IMR-90 (cell line): ENCODE measurements around the gene TBC1D3D. TPM values are rescaled to one million over a fixed set of nuclear protein-coding genes. Genes with fewer than 3 reads are reported as not detected.
"Not testable (repeated sequence)": the region's sequence is repeated elsewhere in the genome, so short reads cannot be mapped to it uniquely, and the experiment has no call there.

ENCODE experiments used
- ATAC-seq: fragments of 200-7000 bp; cut with Tn5 transposase; 2 replicates; pipeline ENCODE4 v1.9.1; 2020; ENCODE audit warnings: low read depth, mild to moderate bottlenecking, moderate library complexity
- Bru-seq: library from RNA; stranded (reverse); fragments of 400-500 nt; gene quantifications from one replicate; lab custom pipeline; 2021; lab: Mats Ljungman, UMichigan
- BruChase-seq, 2 experiments: library from RNA; stranded (reverse); fragments of 400-500 nt; gene quantifications; one replicate each; lab custom pipeline; 2021; lab: Mats Ljungman, UMichigan
- BruUV-seq: library from RNA; stranded (reverse); fragments of 400-500 nt; replicated peaks from 2 replicates; lab custom pipeline; 2021; lab: Mats Ljungman, UMichigan
- CTCF ChIA-PET: fragments of 300-600 bp; formaldehyde crosslinking; extraction: SDS; loops from one replicate; lab custom pipeline; 2021; ENCODE audit warnings: antibody characterized with exemption; lab: Yijun Ruan, JAX
- POLR2A ChIA-PET: fragments of 300-600 bp; sonication (Branson Sonifier 250); formaldehyde crosslinking; loops from one replicate; lab custom pipeline; 2022; ENCODE audit warnings: antibody characterized with exemption; ENCODE audit not compliant: unreplicated experiment; lab: Charles Lee
- DNase-seq: peaks from one replicate; pipeline ENCODE4 v3.0.0; 2013
- H2AFZ ChIP-seq: replicated peaks from 2 replicates; pipeline ENCODE3; 2013; ENCODE audit warnings: low read length, mild to moderate bottlenecking; ENCODE audit not compliant: poor library complexity
- H2AK5ac ChIP-seq: 2 replicates; pipeline ENCODE4 v1.6.1; 2013; ENCODE audit warnings: low read depth, low read length, inconsistent platforms
- H2AK9ac ChIP-seq: replicated peaks from 2 replicates; pipeline ENCODE3; 2013; ENCODE audit warnings: mild to moderate bottlenecking, low read depth, low read length, moderate library complexity; ENCODE audit not compliant: poor library complexity
- H2BK120ac ChIP-seq: 2 replicates; pipeline ENCODE4 v1.6.1; 2013; ENCODE audit warnings: low read depth, low read length, inconsistent platforms
- H2BK15ac ChIP-seq: 3 replicates; pipeline ENCODE4 v1.6.1; 2013; ENCODE audit warnings: low read depth, low read length, inconsistent platforms
- H2BK20ac ChIP-seq: 2 replicates; pipeline ENCODE4 v1.6.1; 2013; ENCODE audit warnings: low read depth, mild to moderate bottlenecking, inconsistent platforms, low read length, moderate library complexity
- H2BK5ac ChIP-seq: 2 replicates; pipeline ENCODE4 v1.6.1; 2013; ENCODE audit warnings: mild to moderate bottlenecking, low read depth, low read length, inconsistent platforms; ENCODE audit not compliant: poor library complexity, severe bottlenecking
- H3K14ac ChIP-seq: replicated peaks from 2 replicates; pipeline ENCODE4 v1.6.1; 2013; ENCODE audit warnings: low read depth, low read length, inconsistent platforms
- H3K18ac ChIP-seq: 2 replicates; pipeline ENCODE4 v1.6.1; 2013; ENCODE audit warnings: low read depth, low read length, control low read depth
- H3K23ac ChIP-seq: 2 replicates; pipeline ENCODE4 v1.6.1; 2013; ENCODE audit warnings: low read depth, low read length, inconsistent platforms
- H3K27ac ChIP-seq: 2 replicates; pipeline ENCODE4 v1.5.1; 2013; ENCODE audit warnings: mild to moderate bottlenecking, control low read depth, low read length; ENCODE audit not compliant: insufficient read depth
- H3K27me3 ChIP-seq: 2 replicates; pipeline ENCODE4 v1.6.1; 2013; ENCODE audit warnings: low read length; ENCODE audit not compliant: control insufficient read depth, insufficient read depth
- H3K36me3 ChIP-seq: 2 replicates; pipeline ENCODE4 v1.6.1; 2013; ENCODE audit warnings: low read length, mixed read lengths; ENCODE audit not compliant: control insufficient read depth, insufficient read depth
- H3K4ac ChIP-seq: 2 replicates; pipeline ENCODE4 v1.6.1; 2013; ENCODE audit warnings: low read depth, low read length, inconsistent platforms
- H3K4me1 ChIP-seq: 2 replicates; pipeline ENCODE4 v1.6.1; 2013; ENCODE audit warnings: low read length, mixed read lengths; ENCODE audit not compliant: control insufficient read depth, insufficient read depth
- H3K4me2 ChIP-seq: 2 replicates; pipeline ENCODE4 v1.6.1; 2013; ENCODE audit warnings: low read depth, mild to moderate bottlenecking, control low read depth, low read length, moderate library complexity
- H3K4me3 ChIP-seq: 2 replicates; pipeline ENCODE4 v1.5.1; 2013; ENCODE audit warnings: low read depth, mild to moderate bottlenecking, control low read depth, low read length, moderate library complexity; ENCODE audit not compliant: insufficient read depth
- H3K56ac ChIP-seq: 2 replicates; pipeline ENCODE4 v1.6.1; 2013; ENCODE audit warnings: low read length, inconsistent platforms; ENCODE audit not compliant: insufficient read depth; ENCODE audit errors: extremely low read depth
- H3K79me1 ChIP-seq, 2 experiments: 2 replicates each; pipeline ENCODE4 v1.6.1; 2013; ENCODE audit warnings: low read length in 2 of 2, inconsistent platforms in 1 of 2, low read depth in 1 of 2
- H3K9ac ChIP-seq: 2 replicates; pipeline ENCODE4 v1.6.1; 2013; ENCODE audit warnings: low read depth, low read length, control low read depth
- H3K9me1 ChIP-seq: 2 replicates; pipeline ENCODE4 v1.6.1; 2013; ENCODE audit warnings: low read length, inconsistent platforms; ENCODE audit not compliant: insufficient read depth
- H3K9me3 ChIP-seq: 2 replicates; pipeline ENCODE4 v1.6.1; 2013; ENCODE audit warnings: low read length; ENCODE audit not compliant: control insufficient read depth, insufficient read depth
- H4K20me1 ChIP-seq: 2 replicates; pipeline ENCODE4 v1.6.1; 2013; ENCODE audit warnings: low read length, inconsistent platforms; ENCODE audit not compliant: insufficient read depth
- H4K5ac ChIP-seq: 2 replicates; pipeline ENCODE4 v1.6.1; 2013; ENCODE audit warnings: mild to moderate bottlenecking, low read depth, low read length, control low read depth
- H4K8ac ChIP-seq, 2 experiments: 2 replicates each; pipeline ENCODE4 v1.6.1; 2013; ENCODE audit warnings: low read depth in 2 of 2, low read length in 2 of 2, control low read depth in 1 of 2, inconsistent platforms in 1 of 2
- H4K91ac ChIP-seq: 2 replicates; pipeline ENCODE4 v1.6.1; 2013; ENCODE audit warnings: low read depth, low read length, inconsistent platforms; ENCODE audit not compliant: insufficient read depth
- WGBS, 2 experiments: methylation state at CpG; one replicate each; pipeline versions ENCODE4 v1.1.5 to v1.1.7; 2013; ENCODE audit warnings: missing lambda C conversion rate in 2 of 2; ENCODE audit not compliant: insufficient read length in 1 of 2; ENCODE audit errors: extremely low coverage in 2 of 2; 5-methylcytosine and 5-hydroxymethylcytosine counted together
- dilution Hi-C: fragments of 300-500 bp; cut with HindIII; formaldehyde crosslinking; loops from one replicate; pipeline ENCODE4 v1.14.3; 2018; ENCODE audit warnings: low sequenced_read_pairs; ENCODE audit not compliant: unreplicated experiment
- in situ Hi-C: fragments of 300-500 bp; cut with MboI; formaldehyde crosslinking; loops from 3 replicates; pipeline ENCODE4 v1.14.3; 2019; ENCODE audit warnings: low sequenced_read_pairs, inconsistent platforms, mixed read lengths
- intact Hi-C: fragments of 100-400 bp; cut with micrococcal nuclease; formaldehyde crosslinking; loops from 2 replicates; pipeline ENCODE4 v1.10.0; 2022
- long read RNA-seq: library from polyadenylated mRNA; unstranded; transcript quantifications from one replicate; pipeline ENCODE4 v2.0.0, GENCODE V29; 2021; ENCODE audit not compliant: unreplicated experiment
- polyA plus RNA-seq, 3 experiments: library from polyadenylated mRNA; depleted of rRNA; stranded (reverse); fragments of >200 nt; gene quantifications; 2 replicates each; pipeline ENCODE4 v1.2.3, GENCODE V29; 2012; ENCODE audit warnings: low replicate concordance in 1 of 3
- total RNA-seq: library from RNA; depleted of rRNA; stranded (reverse); fragments of >200 nt; gene quantifications from 2 replicates; pipeline ENCODE4 v1.2.3, GENCODE V29; 2012; rRNA removed

TBC1D3D gene
- total RNA-seq (not detected in 2 replicates), polyA plus RNA-seq (2012; rRNA removed) (0.09 TPM in 1 of 2 replicates, not detected in the other), Bru-seq, nascent RNA (not detected), BruChase-seq, experiment 1, labeled RNA remaining after a 6-hour chase (not detected), BruChase-seq, experiment 2, labeled RNA remaining after a 2-hour chase (percentile 13 among the genes with signal in this experiment)
- 0.10 TPM in 1 of 2 replicates, not detected in the other for polyA plus RNA-seq (2012; cell fraction: cytosol; rRNA removed)
- 0.37 and 0.39 TPM in 2 replicates for polyA plus RNA-seq (2012; cell fraction: nucleus; rRNA removed; ENCODE audit: low replicate concordance)
- long read RNA-seq = 0 reads

GRCh38 chr17:38003676-38004075, at the start of gene TBC1D3D:
Gene TBC1D3D, plus strand, starts transcription at chr17:38003976. Its CDS starts 1,585 bp downstream, at chr17:38005561.
- intact Hi-C loops, POLR2A ChIA-PET, H4K8ac ChIP-seq, H2BK5ac ChIP-seq, H3K9ac ChIP-seq, H3K27me3 ChIP-seq, H3K9me3 ChIP-seq, H4K91ac ChIP-seq, H2BK20ac ChIP-seq, H3K23ac ChIP-seq, H3K18ac ChIP-seq, H3K27ac ChIP-seq, H2AFZ ChIP-seq, H4K5ac ChIP-seq, H2BK15ac ChIP-seq, H3K4me1 ChIP-seq, H3K9me1 ChIP-seq, H2BK120ac ChIP-seq, H2AK9ac ChIP-seq, CTCF ChIA-PET, dilution Hi-C loops, BruUV-seq, H3K4me3 ChIP-seq, H2AK5ac ChIP-seq, in situ Hi-C loops, H3K79me1 ChIP-seq, H3K14ac ChIP-seq, H3K56ac ChIP-seq, H3K4ac ChIP-seq, H3K36me3 ChIP-seq, DNase-seq, H4K20me1 ChIP-seq, ATAC-seq, H3K4me2 ChIP-seq: not testable (repeated sequence)
- WGBS, 2 experiments = no CpG with 5 or more reads among the region's 11 CpGs

- H3K36me3 ChIP-seq, POLR2A ChIA-PET, H3K4me2 ChIP-seq, H2BK5ac ChIP-seq, H3K79me1 ChIP-seq, H3K4me1 ChIP-seq, intact Hi-C loops, ATAC-seq, H4K91ac ChIP-seq, H3K27me3 ChIP-seq, H3K9me3 ChIP-seq, H3K9me1 ChIP-seq, DNase-seq, H3K14ac ChIP-seq, H4K8ac ChIP-seq, H4K20me1 ChIP-seq, CTCF ChIA-PET, H3K4ac ChIP-seq, H2BK120ac ChIP-seq, H3K4me3 ChIP-seq, H3K56ac ChIP-seq, dilution Hi-C loops, H2BK15ac ChIP-seq, in situ Hi-C loops, H2AK5ac ChIP-seq, H2BK20ac ChIP-seq, H3K23ac ChIP-seq, BruUV-seq, H2AK9ac ChIP-seq, H3K27ac ChIP-seq, H3K9ac ChIP-seq, H4K5ac ChIP-seq, H3K18ac ChIP-seq, H2AFZ ChIP-seq: not testable (repeated sequence)
- no CpG with 5 or more reads among the region's 11 CpGs for WGBS, 2 experiments
These were observed 14.8 kb upstream of the TBC1D3D start, which contains the start of gene TBC1D3L for GRCh38 chr17:37988960-37989359. Gene TBC1D3L, minus strand, starts transcription at chr17:37989060. Its CDS starts 1,540 bp downstream, at chr17:37987520.
